ENCODE data around the gene GRIN2C.

GRIN2C gene

DNA sequence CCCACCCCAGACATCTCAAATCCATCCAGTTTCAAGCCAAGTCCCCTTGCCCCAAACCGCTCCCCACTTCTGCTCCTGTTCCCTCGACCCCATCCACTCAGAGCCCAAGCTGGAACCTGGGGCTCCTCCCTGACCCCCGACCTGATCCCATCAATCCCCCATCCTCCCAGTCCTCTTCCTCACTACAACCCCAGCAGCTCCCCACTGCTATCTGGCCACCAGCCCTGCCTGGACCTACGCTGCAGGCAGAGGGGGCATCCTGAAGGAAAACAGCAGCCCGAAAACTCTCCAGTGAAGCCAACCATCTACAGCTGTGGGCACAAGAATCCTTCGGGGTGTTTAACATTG, 9.2 kb upstream of the GRIN2C start:
- TF ChIP-seq CTCF (IDR thresholded peaks at IDR 0.05; ENCODE audit: control extremely low read depth, extremely low read depth, low read depth, missing control alignments) = no peak
- CTCF ChIA-PET = interaction anchor here (1.2 to 12.9 kb wide), 5 partner anchors 10 to 125 kb away, joined by 3 to 248 read pairs (median 4); no protein-coding TSS in a partner anchor
- POLR2A ChIA-PET = no interaction called here
- DNase-seq (ENCODE audit: extremely low spot score) = no peak

GRCh38 chr17:74868251-74868907, 8.7 kb upstream of the GRIN2C start:
- DNase-seq (ENCODE audit: extremely low spot score) = no peak
- TF ChIP-seq CTCF (IDR thresholded peaks at IDR 0.05; ENCODE audit: control extremely low read depth, extremely low read depth, low read depth, missing control alignments) = no peak
- CTCF ChIA-PET = interaction anchor here (1.2 to 12.9 kb wide), 5 partner anchors 10 to 124 kb away, joined by 3 to 248 read pairs (median 4); no protein-coding TSS in a partner anchor
- POLR2A ChIA-PET = no interaction called here

- POLR2A ChIA-PET = no interaction called here
- no peak for DNase-seq (ENCODE audit: extremely low spot score)
- no peak for TF ChIP-seq CTCF (IDR thresholded peaks at IDR 0.05; ENCODE audit: control extremely low read depth, extremely low read depth, low read depth, missing control alignments)
- CTCF ChIA-PET = interaction anchor here (0.8 to 12.9 kb wide), 19 partner anchors 11 to 209 kb away, joined by 3 to 248 read pairs (median 7); partner anchors contain the start of genes FDXR and RAB37
These were observed 6.6 kb upstream of the GRIN2C start for GRCh38 chr17:74866198-74866835.

- POLR2A ChIA-PET = no interaction called here
- DNase-seq (ENCODE audit: extremely low spot score) = no peak
These were observed 6.0 kb upstream of the GRIN2C start for GRCh38 chr17:74865504-74866197.

GRCh38 chr17:74864866-74865395, 5.2 kb upstream of the GRIN2C start:
- ChIA-PET CTCF (interaction anchor here (0.6 to 12.9 kb wide), 26 partner anchors 12 to 208 kb away, joined by 3 to 248 read pairs (median 4); partner anchors contain the start of genes FDXR, OTOP2 and RAB37), POLR2A (no interaction called here)
- TF ChIP-seq CTCF (IDR thresholded peaks at IDR 0.05; ENCODE audit: control extremely low read depth, extremely low read depth, low read depth, missing control alignments) = peak; percentile 93
- DNase-seq (ENCODE audit: extremely low spot score) = peak; percentile 85

More at GRCh38 chr17:74865504-74866197, 6.0 kb upstream of the GRIN2C start:
- CTCF ChIA-PET = interaction anchor here (0.6 to 12.9 kb wide), 28 partner anchors 12 to 208 kb away, joined by 3 to 248 read pairs (median 4); partner anchors contain the start of genes FDXR and RAB37
- peak; percentile 19 for TF ChIP-seq CTCF (IDR thresholded peaks at IDR 0.05; ENCODE audit: control extremely low read depth, extremely low read depth, low read depth, missing control alignments)

GRCh38 chr17:74864297-74864865, 4.7 kb upstream of the GRIN2C start:
- no peak for TF ChIP-seq CTCF (IDR thresholded peaks at IDR 0.05; ENCODE audit: control extremely low read depth, extremely low read depth, low read depth, missing control alignments)
- no peak for DNase-seq (ENCODE audit: extremely low spot score)
- CTCF ChIA-PET = interaction anchor here (0.8 to 12.9 kb wide), 12 partner anchors 11 to 189 kb away, joined by 3 to 248 read pairs (median 26); partner anchors contain the start of genes FDXR, OTOP2 and RAB37
- POLR2A ChIA-PET = no interaction called here
